Kidney tubule cell (primary cell): ENCODE measurements around the gene GBGT1.

Experiments used
- DNase-seq: peaks from one replicate; pipeline ENCODE4 v3.0.0-alpha.2; 2018; ENCODE audit warnings: low spot score

Gene GBGT1

DNA sequence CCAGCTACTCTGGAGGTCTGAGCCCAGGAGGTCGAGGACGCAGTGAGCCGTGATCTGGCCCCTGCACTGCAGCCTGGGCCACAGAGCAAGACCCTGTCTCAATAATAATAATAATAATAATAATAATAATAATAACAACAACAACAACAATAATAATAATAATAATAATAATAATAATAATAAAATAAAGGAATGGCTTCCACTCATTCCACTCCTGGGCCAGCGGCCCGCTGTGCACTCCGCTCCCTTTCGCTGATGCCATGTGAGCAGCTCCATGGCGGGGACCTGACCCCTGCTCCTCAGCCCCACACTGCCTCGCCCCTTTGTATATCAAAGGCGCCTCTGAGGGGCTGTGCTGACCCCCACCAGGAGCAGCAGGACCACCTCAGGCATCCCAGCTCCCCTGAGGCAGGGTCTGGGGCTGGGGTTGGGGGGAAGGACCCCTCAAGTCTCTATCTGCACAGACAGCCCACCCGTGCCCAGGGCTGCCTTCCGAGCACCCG lies 20.0 kb downstream of the GBGT1 start:
- DNase-seq = no peak

DNA sequence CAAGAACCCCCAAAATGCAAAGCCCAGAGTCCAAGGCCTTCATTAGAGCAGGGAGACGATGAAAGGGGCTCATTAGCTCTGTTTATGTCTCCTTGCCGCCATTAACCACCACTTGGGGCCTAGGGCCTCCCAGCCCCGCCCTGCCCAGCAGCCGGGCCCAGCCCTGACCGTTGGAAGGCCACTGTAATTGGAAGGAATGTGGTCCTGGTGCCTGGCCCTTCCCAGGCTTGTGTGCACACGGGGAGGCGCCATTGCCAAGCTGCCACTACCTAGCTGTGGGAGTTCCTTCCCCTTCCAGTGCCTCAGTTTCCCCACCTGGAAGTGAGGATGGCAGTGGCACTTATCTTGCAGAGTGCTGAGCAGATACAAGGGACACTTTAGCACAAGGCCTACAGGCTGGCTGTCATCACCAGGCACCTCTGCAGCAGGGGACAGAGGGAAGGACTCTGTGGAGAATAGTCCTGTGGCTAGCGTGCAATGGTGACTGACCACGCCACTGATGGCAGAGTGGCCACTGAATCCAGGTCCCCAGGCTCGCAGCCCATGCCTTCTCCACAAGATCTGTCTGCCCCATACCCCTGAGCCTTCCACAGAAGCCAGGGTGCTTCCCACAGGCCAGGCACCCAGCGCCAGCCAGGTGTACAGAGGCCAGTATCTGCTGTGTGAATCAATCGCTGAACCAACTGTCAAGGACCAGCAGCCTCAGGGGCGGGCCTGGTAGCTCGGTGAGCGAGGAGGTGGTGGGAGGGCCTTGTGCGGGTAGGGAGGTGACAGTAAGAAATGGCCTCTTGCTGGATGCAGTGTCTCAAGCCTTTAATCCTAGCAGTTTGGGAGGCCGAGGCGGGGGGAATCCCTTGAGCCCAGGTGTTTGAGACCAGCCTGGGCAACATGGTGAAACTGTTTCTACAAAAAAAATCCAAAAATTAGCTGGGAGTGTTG lies 20.8 kb downstream of the GBGT1 start:
- no peak for DNase-seq

DNA sequence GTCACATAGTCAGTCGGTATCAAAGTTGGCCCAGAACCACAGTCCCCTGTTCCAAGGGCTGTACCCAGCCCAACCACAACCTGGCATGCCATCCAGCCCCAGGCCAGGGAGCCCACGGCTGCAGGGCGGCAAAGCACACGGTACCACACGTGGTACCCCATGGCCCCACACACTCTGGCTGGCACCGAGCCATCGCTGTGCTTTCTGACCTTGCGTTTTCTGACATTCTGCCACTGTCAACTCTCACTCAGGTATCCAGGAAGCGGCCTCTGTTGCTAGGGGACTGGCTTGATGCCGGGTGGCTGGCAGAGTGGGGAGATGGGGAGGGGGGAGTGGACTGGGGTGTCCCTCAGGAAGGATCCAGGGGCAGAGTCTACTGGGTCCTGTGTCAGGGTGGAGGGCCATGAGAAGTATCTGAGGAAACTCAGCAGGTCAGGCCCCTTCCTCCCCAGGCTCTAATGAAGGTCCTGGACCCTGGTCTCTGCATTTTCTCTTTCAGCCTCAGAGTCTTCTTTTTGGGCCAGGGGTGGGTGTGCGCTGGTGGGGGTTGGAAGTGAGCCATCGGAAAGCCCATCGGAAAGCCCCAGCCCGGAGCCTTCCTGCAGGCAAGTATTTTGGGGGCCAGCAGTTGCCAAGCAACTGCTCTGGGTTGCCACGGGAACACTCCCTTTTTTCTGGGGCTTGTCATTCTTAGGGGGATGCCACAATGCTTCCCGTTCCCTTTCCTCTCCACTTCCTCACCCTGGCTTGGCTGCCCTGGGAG lies 21.7 kb downstream of the GBGT1 start:
- DNase-seq = no peak

DNA sequence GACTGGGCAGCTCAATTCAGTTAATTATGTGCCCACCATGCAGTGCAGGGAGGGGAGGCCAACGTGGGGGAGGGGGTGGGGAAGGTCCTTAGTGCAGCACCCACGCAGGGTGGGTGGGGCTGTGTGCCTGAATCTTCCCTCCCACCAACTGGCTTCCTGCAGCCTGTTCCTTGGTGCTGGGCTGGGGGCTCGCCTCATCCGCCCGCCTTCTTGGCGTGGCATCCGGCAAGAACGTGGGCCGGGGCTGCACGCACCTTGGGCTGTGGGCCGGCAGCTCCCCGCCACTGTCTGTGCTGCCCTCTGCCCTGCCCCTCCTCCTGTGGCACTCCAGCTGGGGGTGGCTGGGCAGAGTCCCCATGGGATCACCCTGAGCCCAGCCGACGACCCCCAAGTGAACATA lies 23.1 kb downstream of the GBGT1 start:
- no peak for DNase-seq

DNA sequence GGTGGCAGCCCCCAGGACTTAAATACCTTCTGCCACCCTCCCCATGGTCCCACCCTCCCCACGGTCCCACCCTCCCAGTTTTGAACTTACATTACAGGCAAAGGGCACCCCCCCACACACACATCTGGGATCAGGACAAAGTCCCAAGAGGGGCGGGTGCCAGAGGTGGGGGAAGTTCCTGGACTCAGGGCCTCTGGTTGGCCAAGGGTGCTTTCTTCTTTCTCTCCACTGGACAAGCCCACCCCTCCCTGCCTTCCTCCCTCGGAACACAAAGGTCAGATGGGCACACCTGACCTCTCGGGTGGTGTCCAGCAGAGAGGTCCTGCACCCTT lies 23.6 kb downstream of the GBGT1 start:
- DNase-seq = no peak

DNA sequence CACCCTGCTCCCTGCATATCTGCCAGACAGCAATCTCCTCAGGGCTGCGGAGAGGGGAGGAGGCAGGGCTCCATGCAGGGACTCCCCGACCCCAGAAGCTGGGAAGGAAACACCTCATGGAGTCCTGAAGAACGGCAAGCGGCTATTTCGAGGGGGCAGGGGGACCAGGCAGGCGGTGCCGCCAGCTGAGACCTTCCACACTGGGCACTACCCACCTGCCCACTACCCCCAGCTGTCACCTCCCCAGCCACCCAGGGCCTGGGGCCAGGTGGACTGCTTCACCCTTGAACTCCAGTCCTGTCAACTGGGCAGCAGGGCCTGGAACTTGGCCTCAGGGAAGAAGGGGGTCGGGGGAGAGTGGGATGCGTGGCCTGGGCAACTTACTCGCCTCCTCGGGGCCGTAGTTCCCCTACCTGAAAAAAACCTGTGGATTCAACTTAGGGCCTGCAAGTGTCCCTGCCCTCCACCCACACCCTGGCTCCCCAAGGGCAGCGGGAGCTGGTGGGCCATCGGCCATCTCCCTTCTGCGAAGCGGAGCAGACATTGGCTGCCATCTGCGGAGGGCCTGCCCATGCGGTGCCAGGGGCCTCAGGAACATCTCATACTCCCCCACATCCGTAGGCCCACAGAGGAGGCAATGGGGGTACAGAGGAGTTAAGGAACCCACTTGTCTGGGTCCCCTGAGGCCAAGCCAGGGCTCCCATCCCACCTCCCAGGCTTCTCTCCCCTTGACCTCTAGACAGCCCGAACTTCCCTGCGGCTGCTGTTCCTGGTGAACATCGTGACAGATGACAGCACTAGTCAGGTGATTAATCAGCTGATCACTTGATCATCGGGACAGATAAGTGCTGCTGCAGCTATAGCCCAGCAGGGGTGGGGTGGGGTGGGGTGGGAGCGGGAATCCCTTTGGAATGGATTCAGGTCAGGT lies 24.2 kb downstream of the GBGT1 start:
- no peak for DNase-seq

DNA sequence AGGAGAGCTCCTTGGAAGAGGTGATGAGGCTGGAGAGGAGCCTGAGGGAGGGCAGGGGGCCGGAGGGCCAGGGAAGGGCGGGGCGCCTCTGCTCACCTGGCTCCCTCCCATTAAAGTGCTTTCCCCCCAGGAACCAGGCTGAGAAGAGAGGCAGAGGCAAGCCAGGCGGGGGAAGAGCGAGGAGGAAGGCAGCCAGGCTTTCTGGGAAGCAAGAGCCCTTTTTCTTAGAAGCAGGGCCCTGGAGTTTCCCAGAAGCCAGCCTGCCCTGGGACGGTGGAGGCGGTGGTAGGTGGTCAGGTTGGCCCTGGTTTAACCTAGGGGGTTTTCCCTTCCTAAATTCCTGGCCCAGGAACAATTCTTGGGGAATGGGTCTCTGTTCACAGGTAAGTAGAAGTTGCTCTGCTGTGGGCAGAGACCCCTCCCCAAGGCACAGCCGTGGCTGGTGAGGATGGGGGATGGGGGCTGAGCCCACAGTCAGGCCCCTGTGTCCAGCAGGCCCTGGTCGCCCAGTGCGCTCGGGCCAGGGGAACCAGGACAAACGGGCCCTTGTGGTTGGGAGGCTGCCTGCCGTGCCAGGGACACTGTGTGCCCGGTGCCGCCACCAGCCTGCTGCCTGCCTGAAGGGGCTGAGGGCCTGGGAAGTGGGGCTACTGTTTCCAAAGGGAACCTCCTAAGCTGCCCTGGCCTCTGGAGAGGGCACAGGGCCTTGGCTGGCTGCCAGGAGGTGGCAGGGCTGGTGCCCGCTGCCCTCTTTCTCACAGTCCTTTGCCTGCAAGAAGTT lies 26.1 kb downstream of the GBGT1 start:
- no peak for DNase-seq

DNA sequence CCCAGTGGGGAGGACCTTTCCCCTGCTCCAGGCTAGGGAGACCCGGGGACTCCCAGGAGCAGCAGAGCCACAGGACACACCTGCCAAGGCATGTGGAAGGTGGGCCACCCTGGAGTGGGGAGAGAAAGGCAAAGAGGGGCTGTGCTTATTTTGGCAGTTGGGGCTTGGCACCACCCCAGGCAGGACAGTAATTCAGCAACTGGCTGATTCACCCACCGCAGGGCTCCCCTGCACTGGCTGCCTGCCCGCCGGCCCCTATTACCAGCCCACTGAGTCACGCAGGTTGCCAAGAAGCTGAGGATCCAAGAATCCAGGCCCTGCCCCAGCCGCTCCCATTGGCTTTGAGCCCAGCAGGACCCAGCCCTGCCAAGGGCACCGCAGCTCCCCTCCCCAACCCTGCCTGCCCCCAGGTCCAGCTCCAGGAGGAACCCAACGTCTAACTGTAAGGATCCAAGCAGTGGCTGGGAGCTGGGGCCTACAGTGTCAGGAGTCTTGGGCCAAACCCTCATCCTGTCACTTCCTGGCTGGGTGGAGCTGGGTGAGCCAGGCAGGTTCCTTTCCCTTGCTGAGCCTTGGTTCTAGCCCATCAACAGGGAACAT lies 28.5 kb downstream of the GBGT1 start:
- DNase-seq = peak; percentile 98

DNA sequence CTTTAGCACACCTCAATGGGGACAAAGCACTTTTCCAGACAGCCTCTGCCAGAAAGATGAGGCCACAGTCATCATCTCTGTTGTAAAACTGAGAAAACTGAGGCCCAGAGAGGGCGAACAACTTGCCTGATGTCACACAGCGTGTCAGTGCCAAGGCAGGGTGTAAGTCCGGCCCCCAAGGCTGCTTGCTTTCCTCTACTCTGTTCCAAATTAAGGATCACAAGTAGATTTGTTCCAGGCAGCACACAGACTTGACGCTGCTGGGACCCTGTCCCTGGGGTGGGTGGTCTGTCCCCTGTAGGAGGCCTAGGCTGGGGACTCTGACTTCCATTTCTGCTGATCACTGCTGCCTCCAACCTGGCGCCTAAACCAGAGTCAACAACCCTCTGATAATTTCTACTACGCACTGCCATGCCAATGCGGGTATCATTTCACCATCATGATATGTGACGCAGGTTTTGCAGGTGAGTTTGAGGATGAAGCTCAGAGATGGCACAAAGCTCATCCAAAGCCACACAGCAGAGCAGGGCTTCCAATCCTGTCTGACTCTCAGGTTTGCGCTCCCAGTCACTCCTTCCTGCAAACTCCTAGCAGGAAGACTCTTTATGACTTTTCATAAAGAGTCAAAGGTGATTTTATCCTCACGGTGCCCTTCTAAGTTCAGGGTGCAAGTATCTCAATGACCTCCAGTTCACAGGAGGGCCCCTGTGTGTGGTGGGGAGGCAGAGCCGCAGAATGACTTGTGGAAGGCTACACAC lies 29.1 kb downstream of the GBGT1 start:
- DNase-seq = no peak

DNA sequence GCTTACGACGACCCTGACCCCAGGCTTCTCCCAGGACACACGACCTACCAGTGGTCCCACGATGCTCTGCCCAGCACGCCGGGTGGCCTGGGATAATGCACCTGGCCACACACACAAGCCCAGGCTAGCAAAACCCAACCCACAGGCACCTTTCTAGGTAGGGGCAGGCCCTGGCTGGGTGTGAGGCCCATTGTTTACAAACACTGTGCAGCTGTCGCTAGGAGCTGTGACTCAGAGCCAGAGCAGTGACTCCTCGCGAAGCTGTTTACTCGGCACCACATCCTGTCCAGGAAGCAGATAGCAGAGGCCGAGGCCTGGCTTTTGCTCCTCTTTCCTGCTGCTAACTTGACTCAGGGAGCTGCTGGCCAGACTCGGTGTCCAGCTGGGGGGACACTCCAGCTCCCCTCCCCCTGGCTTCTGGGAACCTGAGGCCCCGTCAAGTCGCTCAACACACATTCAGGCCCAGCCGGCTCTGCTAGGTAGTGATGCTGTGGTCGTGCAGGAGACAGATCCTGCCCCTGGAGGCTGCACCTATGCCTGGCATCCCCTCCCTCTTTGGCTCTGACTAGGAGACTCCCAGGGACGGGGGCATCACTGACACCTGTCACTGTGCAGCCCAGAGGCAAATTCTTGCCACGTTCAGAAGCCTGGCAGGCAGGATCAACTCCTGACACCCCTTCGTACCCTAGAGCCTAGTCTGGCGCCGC lies 29.9 kb downstream of the GBGT1 start:
- DNase-seq = peak; percentile 99

DNA sequence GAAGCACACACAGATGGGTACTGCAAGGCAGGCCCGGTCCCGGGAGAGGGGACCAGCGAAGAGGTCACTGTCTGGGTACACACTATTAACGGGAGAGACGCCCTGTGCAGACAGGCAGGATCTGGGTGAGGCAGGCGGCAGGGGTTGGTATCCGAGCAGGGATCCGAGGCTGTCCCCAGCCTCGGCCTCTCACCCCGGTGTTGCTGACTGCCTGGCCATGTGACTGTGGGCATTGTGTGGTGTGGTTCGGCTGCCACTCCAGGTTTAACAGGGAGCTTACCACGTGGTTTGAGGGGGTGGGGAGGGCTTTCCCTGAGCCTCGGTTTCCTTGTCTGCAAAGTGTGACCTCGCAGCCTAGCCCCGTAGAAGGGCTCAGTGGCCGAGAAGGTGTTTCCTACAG lies 31.5 kb downstream of the GBGT1 start:
- DNase-seq = no peak

DNA sequence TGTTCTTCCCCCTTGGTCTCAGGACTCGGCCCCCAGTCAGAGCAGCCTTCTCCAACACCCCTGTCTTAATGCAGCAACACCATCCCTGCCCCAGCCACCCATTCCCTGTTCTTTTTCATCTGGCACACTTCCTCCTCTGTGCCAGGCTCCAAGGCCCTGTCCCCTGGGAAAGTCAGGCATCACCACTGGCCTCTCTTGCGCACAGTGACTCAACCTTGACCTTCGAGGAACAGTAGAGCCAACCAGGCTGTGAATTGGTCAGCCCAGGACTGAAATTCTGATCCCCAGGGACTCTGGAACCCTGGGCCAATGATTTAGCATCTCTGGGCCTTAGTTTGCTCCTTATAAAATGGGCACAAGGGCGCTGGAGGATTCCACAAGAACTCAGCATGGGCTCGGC lies 32.2 kb downstream of the GBGT1 start:
- DNase-seq = no peak

DNA sequence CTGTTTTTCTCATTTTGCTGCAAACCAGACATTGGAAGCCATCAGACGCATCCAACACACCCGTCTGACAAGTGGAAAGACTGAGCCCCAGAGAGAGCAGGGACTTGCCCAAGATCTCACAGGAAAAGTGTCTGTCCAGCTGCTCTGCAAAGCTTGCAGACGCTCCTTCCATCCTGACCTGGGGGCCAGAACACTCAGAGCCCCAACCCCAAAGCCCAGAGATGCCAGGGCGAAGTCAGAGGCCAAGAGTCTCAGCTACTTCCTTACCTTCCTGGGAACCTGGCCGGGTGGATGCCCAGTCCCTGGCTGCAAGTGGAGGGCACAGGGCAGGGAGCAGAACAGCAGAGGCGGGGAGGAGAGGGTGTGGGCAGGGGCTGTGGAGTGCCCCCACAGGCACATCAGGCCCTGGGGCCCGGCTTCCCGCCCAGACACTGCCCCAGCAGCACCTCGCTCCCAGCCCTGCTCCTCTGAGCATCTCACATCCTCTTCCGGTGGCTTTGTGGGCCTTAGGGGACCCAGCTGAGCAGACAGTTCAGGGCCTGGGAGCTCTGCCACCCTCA lies 32.9 kb downstream of the GBGT1 start:
- DNase-seq = no peak

DNA sequence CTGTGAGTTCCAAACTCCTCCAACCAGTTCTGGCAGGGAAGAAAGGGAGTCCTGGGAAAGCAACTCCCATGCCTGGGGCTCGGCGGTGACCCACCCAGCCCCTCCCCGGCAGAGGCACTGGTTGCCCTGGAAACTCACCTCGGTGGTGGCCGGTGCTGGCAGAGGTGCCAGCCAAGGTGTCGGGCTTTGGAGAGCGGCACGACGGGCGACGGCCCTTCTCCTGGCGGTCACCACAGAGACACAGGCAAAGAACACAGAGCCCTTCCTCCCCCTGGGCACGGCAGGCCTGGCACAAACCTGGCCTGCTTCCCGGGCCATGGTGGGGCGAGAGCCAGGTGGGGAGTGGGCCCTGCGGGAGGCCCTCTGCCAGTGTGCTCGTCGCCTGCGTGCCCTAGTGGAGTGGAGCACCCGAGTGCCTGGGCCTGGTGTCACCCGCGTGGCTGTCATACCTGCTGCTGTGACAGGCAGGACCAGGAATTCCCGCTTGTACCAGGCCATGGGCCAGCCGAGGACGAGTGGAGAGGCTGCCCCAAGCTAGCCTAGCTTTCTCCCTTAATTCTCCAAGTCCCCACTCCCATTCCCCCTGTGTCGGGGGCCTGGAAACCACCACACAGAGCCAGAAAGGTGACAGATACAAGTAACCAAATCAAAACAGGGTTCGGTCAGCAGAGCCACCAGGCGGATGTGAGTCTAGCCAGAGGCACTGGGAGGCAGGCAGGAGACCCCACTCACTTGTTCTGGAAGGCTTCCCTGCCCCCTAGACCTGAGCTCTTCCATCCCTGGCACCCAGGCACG lies 34.5 kb downstream of the GBGT1 start:
- no peak for DNase-seq

DNA sequence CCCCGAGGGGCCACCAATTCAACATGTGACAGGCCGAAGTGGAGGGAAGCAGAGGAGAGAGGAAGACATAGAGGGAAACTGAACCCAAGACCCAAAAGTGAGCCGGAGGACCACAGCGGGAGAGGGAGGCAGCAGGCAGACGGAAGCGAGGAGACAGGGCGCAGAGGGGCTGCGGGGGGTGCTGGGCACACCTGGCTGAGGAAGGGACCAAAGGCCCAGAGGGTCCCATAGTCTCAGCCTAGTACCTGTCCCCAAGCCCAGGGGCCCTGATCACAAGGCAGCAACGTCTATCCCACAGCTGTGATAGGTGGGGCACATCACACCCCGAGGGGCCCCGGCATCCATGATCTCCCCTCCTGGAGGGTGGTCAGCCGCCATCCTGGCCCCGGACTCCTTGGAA lies 35.6 kb downstream of the GBGT1 start:
- no peak for DNase-seq

DNA sequence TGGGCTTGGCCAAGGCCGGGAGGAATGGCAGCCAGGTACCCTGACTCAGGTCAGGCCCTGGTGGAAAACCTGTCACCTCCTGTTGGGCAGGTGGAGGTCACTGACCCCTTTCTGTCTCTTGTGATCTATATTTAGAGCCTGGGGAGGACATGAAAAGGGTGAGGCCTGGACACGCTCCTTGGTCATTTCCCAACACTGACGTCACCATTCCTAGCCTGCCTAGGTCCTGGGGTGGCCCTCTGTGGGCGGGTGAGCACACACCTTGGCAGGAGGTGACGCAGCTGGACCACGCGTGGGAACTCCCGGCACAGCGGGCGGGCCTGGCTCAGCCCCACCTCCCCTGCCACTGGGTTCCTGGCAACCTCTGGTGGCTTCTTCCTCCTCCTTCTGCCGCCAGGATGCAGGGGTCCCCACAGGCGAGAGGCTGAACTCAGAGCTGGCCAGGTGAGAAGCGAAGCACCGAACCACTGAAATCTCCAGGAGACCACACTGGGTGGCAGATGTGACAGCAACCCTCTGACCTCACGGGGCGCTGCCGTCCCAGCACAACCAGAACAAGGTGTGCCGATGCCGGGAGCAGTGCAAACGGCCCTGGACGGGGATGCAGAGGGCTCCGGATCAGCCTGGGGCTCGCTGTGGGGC lies 36.3 kb downstream of the GBGT1 start:
- peak; percentile 87 for DNase-seq

DNA sequence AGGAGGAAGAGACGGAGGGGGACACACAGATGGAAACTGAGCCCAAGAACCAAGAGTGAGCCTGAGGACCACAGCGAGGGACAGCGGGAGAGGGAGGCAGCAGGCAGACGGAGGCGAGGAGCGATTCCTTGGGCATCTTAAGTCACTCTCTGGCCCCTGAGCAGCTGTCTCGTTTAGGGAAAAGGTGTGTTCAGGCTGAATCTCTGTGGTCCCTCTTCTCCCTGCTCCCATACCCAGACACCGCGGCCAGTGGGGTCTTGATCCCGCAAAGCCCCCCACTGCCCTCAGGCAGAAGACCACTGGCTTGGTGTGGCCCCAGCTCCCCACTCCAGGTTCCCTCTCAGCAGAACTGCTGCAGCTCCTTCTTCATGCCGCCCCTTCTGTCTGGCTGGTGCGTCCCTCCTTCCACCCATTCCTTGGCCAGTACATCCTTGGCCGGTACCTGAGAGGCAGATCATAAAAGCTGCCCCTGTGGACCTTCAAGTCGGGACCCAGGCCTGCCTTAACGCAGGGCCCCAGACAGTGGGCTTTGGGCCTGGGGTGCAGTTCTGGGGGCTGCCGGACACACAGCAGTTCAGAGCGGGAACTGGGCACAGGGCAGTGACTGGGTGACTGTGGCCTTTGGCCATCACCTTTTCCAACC lies 36.9 kb downstream of the GBGT1 start:
- DNase-seq = no peak
